GM23338 (cell line): ENCODE measurements around the gene SERGEF.

ENCODE experiments used
- CREB1 ChIP-seq: fragments of 250-450 bp; sonication (Bioruptor Pico); IDR thresholded peaks from 2 replicates; pipeline ENCODE4 v1.5.0; 2020; ENCODE audit warnings: low read depth, mild to moderate bottlenecking, moderate library complexity
- CTCF ChIP-seq, 2 experiments: fragments of 200-600 bp in 1 of 2; sonication (generic) in 1 of 2; conservative IDR thresholded peaks; 2 replicates each; pipeline versions ENCODE4 v1.5.1 to v1.6.1; 2016 to 2017; ENCODE audit warnings: antibody characterized with exemption in 2 of 2, low read depth in 2 of 2, mild to moderate bottlenecking in 2 of 2, moderate library complexity in 1 of 2
- EZH2 ChIP-seq: fragments of 200-600 bp; sonication (generic); IDR thresholded peaks from one replicate; pipeline ENCODE4 v1.8.0; 2017; ENCODE audit warnings: antibody characterized with exemption, mild to moderate bottlenecking, low read depth; ENCODE audit not compliant: unreplicated experiment
- EZH2phosphoT487 ChIP-seq: fragments of 200-600 bp; sonication (generic); IDR thresholded peaks from one replicate; pipeline ENCODE4 v1.8.1; 2018; ENCODE audit warnings: antibody characterized with exemption; ENCODE audit not compliant: unreplicated experiment
- JUNB ChIP-seq: IDR thresholded peaks from one replicate; pipeline ENCODE4 v1.6.1; 2016; ENCODE audit warnings: antibody characterized with exemption; ENCODE audit not compliant: unreplicated experiment
- POLR2AphosphoS5 ChIP-seq: IDR thresholded peaks from 2 replicates; pipeline ENCODE4 v1.6.1; 2016; ENCODE audit warnings: antibody characterized with exemption, low read depth
- REST ChIP-seq: IDR thresholded peaks from one replicate; pipeline ENCODE4 v1.6.1; 2018; ENCODE audit warnings: antibody characterized with exemption; ENCODE audit not compliant: unreplicated experiment
- STAT1 ChIP-seq: IDR thresholded peaks from one replicate; pipeline ENCODE4 v1.6.1; 2016; ENCODE audit warnings: antibody characterized with exemption; ENCODE audit not compliant: unreplicated experiment
- ZNF114 ChIP-seq: fragments of 250-450 bp; sonication (Bioruptor Pico); IDR thresholded peaks from 2 replicates; pipeline ENCODE4 v1.5.0; 2020; ENCODE audit warnings: mild to moderate bottlenecking, moderate library complexity
- ZNF331 ChIP-seq: fragments of 250-450 bp; sonication (Bioruptor Pico); IDR thresholded peaks from 2 replicates; pipeline ENCODE4 v1.5.0; 2020; ENCODE audit warnings: low read depth, mild to moderate bottlenecking, moderate library complexity
- ZNF462 ChIP-seq: fragments of 250-450 bp; sonication (Bioruptor Pico); IDR thresholded peaks from 2 replicates; pipeline ENCODE4 v1.5.0; 2020; ENCODE audit warnings: mild to moderate bottlenecking, moderate library complexity
- TF ChIP-seq, protein P1 (sequence below): IDR thresholded peaks from 2 replicates; pipeline ENCODE4 v1.6.1; 2016; ENCODE audit warnings: antibody characterized with exemption

GRCh38 chr11:17778352-17778751, 234.5 kb downstream of the SERGEF start:
- TF ChIP-seq CREB1 (CRISPR knock-in tag), result no peak
- TF ChIP-seq CTCF (conservative IDR thresholded peaks at IDR 0.05; ENCODE audit: low read depth in 2 of 2), result no peak
- no peak for TF ChIP-seq ZNF331 (CRISPR knock-in tag)
- no peak for TF ChIP-seq POLR2AphosphoS5
- TF ChIP-seq REST, result no peak
- TF ChIP-seq EZH2phosphoT487, result no peak
- no peak for TF ChIP-seq EZH2
- no peak for TF ChIP-seq ZNF114 (CRISPR knock-in tag)
- TF ChIP-seq ZNF462 (CRISPR knock-in tag), result no peak
- TF ChIP-seq JUNB, result no peak
- TF ChIP-seq, protein P1, sequence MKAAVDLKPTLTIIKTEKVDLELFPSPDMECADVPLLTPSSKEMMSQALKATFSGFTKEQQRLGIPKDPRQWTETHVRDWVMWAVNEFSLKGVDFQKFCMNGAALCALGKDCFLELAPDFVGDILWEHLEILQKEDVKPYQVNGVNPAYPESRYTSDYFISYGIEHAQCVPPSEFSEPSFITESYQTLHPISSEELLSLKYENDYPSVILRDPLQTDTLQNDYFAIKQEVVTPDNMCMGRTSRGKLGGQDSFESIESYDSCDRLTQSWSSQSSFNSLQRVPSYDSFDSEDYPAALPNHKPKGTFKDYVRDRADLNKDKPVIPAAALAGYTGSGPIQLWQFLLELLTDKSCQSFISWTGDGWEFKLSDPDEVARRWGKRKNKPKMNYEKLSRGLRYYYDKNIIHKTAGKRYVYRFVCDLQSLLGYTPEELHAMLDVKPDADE, result no peak
- no peak for TF ChIP-seq STAT1
